VCaP (cell line): ENCODE data around the gene ISX.

Experiments used
- H3K27ac ChIP-seq: fragments of 450-650 bp; 2 replicates; pipeline ENCODE4 v1.5.1; 2017
- TF ChIP-seq, protein P1 (sequence below): fragments of 450-650 bp; conservative IDR thresholded peaks from 2 replicates; pipeline ENCODE4 v1.5.1; 2017; ENCODE audit warnings: mild to moderate bottlenecking, moderate library complexity

The ISX gene

DNA sequence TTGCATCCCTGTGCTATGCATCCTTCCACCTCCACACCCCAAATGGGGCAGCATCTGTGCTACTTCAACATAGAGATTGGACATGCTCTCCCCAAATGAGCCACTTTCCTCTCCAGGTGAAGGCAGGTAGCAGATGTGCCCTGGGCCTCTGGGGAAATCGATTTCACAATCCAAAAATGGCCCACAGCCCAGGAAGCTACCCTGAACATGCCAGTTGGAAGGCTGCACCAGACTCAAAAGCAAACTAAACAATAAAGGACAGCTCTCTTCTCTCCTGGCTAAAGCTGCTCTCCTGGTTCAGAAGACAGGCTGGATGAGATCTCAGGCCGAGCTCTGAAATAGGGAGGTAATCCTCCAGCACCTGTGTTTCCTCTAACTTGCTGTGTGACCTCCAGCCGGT, 19.7 kb downstream of the ISX start:
- H3K27ac ChIP-seq: peak overlapping the region; percentile 50
- TF ChIP-seq, protein P1, sequence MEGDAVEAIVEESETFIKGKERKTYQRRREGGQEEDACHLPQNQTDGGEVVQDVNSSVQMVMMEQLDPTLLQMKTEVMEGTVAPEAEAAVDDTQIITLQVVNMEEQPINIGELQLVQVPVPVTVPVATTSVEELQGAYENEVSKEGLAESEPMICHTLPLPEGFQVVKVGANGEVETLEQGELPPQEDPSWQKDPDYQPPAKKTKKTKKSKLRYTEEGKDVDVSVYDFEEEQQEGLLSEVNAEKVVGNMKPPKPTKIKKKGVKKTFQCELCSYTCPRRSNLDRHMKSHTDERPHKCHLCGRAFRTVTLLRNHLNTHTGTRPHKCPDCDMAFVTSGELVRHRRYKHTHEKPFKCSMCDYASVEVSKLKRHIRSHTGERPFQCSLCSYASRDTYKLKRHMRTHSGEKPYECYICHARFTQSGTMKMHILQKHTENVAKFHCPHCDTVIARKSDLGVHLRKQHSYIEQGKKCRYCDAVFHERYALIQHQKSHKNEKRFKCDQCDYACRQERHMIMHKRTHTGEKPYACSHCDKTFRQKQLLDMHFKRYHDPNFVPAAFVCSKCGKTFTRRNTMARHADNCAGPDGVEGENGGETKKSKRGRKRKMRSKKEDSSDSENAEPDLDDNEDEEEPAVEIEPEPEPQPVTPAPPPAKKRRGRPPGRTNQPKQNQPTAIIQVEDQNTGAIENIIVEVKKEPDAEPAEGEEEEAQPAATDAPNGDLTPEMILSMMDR: no peak

DNA sequence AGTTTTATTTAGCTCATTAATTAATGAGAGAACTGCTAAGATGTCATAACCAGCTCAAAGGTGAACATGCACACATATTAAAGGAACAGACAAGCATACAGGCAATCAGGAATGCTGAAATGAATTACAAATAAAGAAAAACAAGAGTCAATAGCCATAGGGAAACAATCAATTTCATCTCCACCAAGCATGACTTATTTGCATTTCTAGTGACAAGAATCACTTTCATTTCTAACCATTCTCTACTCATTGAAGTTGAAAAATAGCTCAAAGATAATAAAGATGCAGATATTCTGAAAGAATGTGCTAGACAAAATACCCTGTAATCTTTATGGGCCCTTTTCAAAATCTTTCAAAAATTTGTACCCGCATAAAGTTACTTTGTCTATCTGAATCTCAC, 23.2 kb downstream of the ISX start:
- no peak overlapping the region for H3K27ac ChIP-seq
- TF ChIP-seq, protein P1: no peak

DNA sequence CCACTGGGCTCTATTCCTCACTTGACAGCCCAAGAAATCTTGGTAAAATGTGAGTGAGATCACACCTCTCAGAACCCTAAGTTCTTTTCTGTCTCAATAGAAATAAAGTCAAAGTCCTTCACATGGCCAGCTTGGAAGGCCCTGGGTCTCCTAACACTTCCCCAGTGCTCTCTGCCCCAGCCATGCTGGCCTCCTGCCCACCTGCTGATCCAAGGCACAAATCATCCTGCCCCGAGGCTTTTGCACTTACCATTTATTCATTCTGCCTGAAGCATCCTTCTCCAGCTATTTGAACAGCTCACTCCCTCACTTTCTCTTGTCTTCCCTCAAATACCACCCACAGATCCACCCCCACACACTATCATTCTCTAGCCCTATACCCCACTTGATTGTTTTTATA, 26.4 kb downstream of the ISX start:
- H3K27ac ChIP-seq: no peak overlapping the region
- TF ChIP-seq, protein P1: no peak

DNA sequence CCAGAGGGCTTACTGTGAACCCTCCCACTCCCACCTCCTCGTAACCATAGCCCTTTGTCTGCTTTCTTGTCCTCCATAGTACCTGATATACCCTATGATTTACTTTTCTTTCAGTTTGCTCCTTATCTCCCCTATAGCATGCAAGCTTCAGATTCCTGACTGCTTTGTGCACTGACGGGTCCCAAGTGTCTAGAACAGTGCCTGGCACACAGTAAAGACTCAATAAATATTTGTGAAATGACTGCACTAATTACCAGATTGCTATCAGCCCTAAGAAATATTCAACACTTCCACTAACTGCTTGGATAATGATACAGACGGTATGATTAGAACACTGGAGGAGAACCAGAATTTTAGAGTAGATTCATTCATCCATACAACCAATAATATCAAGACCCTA, 33.0 kb downstream of the ISX start:
- no peak overlapping the region for H3K27ac ChIP-seq
- TF ChIP-seq, protein P1: no peak

DNA sequence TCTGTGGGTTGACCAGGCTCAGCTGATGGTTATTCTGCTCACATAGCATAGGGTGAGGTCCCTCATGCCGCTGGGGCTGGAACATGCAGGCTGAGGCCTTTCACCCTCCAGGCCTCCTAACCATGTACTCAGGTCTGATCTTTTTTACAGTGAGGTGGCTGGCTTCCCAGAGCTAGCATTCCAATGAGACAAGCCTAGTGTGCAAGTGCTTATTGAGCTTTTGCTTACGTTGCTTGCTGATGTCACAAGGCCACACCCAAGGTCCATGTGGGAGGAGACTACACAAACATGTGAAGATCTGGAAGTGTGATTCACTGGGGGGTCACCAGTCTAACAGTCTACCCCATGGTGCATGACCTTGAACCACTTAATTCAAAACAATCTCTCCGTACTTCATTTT, 33.9 kb downstream of the ISX start:
- TF ChIP-seq, protein P1: no peak
- H3K27ac ChIP-seq: no peak overlapping the region

DNA sequence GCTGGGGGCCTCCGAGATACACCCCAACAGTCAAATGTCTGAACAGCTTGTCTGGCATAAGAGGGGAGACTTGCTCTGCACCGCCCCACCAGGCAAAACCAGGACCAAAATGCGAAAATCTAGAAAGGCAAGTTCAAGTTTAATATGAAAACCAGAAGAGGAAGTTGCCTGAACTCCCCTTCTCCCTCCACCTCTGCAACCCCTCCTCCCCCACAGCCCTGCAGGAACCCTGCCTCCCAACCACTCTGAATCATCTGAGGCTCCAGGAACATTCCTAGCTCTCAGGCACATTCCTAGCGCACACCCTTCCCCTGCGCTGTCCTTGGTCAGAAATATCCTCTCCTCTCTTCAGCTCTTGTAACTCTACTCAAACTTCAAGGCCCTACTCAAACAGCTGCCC, 36.7 kb downstream of the ISX start:
- TF ChIP-seq, protein P1: no peak

DNA sequence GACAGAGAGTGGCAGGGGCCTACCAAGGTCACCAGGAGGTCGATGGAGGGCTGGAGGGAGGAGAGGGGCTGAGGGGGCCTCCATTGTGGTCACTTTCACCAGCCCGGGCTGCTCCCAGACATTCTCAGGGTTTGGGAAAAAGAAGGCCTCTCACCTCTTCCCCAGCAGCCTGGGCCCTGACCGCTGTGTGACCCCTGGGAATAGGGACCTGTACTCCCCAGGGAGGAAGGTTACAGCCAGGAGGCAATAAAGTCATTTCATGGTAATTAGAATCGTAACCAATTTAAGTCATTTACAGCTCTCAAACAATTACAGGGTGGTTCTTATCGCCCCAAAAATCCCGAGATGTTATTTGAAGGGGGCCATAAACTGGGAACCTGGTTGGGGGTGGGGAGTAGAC, 37.8 kb downstream of the ISX start:
- H3K27ac ChIP-seq: no peak overlapping the region
- TF ChIP-seq, protein P1: no peak

More for the DNA sequence above, 36.7 kb downstream of the ISX start:
- no peak overlapping the region for H3K27ac ChIP-seq

DNA sequence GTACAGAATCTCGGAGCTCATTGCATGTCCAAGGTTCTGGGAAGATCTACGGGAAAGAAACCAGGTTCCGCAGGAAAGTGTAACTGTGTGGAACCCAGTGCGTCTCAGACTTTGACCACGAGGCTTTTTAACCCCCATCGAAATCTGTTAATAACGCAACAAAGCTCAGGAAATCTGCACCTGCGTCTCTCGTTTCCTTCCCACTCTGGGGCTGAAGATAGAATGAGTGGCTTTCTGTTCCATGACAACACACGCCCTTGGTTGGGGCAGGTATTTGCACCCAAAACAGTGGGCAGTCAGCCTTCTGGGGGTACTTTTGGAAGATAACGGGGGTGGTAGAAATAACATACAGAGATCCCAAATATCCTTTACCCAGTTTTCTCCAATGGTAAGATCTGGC, 38.5 kb downstream of the ISX start:
- H3K27ac ChIP-seq: no peak overlapping the region
- TF ChIP-seq, protein P1: no peak
